Measurements from ENCODE around the gene PYGB.

DNA sequence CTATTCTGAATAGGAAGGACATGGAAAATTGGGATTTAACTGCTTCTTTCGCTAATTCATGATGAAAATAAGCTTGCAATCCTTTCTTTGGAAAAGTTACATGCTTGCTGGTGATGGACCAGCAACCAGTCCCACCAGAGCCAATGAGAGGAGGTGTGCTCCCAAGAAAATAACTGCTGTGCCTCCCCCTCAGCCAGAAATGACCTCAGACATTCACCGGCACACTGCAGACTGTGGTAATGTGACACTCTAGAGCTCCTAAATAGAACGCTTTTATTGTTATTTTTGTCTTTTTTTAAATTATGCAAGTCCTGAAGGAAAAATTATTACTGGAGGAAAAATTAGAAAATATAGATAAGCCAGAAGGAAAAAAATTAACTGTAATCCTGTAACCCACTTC lies 2.6 kb downstream of the PYGB start:
- TF ChIP-seq, protein P1, sequence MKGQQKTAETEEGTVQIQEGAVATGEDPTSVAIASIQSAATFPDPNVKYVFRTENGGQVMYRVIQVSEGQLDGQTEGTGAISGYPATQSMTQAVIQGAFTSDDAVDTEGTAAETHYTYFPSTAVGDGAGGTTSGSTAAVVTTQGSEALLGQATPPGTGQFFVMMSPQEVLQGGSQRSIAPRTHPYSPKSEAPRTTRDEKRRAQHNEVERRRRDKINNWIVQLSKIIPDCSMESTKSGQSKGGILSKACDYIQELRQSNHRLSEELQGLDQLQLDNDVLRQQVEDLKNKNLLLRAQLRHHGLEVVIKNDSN (IDR thresholded peaks at IDR 0.05) = no peak
- TF ChIP-seq RAD21 (IDR thresholded peaks at IDR 0.05; ENCODE audit: low read depth) (no peak), NFIC (IDR thresholded peaks at IDR 0.05) (no peak), EP300 (IDR thresholded peaks at IDR 0.05; ENCODE audit: borderline replicate concordance) (no peak), MAX (IDR thresholded peaks at IDR 0.05) (no peak), CEBPB (IDR thresholded peaks at IDR 0.05) (no peak), TEAD4 (IDR thresholded peaks at IDR 0.05) (no peak), YY1 (IDR thresholded peaks at IDR 0.05; ENCODE audit: low read depth) (no peak)
- TF ChIP-seq, protein P2, sequence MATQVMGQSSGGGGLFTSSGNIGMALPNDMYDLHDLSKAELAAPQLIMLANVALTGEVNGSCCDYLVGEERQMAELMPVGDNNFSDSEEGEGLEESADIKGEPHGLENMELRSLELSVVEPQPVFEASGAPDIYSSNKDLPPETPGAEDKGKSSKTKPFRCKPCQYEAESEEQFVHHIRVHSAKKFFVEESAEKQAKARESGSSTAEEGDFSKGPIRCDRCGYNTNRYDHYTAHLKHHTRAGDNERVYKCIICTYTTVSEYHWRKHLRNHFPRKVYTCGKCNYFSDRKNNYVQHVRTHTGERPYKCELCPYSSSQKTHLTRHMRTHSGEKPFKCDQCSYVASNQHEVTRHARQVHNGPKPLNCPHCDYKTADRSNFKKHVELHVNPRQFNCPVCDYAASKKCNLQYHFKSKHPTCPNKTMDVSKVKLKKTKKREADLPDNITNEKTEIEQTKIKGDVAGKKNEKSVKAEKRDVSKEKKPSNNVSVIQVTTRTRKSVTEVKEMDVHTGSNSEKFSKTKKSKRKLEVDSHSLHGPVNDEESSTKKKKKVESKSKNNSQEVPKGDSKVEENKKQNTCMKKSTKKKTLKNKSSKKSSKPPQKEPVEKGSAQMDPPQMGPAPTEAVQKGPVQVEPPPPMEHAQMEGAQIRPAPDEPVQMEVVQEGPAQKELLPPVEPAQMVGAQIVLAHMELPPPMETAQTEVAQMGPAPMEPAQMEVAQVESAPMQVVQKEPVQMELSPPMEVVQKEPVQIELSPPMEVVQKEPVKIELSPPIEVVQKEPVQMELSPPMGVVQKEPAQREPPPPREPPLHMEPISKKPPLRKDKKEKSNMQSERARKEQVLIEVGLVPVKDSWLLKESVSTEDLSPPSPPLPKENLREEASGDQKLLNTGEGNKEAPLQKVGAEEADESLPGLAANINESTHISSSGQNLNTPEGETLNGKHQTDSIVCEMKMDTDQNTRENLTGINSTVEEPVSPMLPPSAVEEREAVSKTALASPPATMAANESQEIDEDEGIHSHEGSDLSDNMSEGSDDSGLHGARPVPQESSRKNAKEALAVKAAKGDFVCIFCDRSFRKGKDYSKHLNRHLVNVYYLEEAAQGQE (IDR thresholded peaks at IDR 0.05; ENCODE audit: low read depth) = no peak

All from Ishikawa (cell line).